Right renal cortex interstitium (tissue), 3 donors: ENCODE measurements around the gene CORO1C. TPM values are rescaled to one million over a fixed set of nuclear protein-coding genes. Genes with fewer than 3 reads are reported as not detected.

Source experiments
- polyA plus RNA-seq, 3 donors: library from polyadenylated mRNA; unstranded; fragments of 120-200 nt; gene quantifications; one replicate each; pipeline ENCODE4 v1.2.1, GENCODE V29; 2013; ENCODE audit not compliant: insufficient read length in 3 of 3

Gene CORO1C
- polyA plus RNA-seq, 3 donors, result 57.9 to 62.0 (median 58.3) TPM

Other genes with a start within 250 kb of the CORO1C start
- gene FICD, start 216.2 kb downstream of the CORO1C start, polyA plus RNA-seq, result 1 to 10 TPM; 3.4 to 4.1 (median 4.0) TPM
- gene SART3, start 170.3 kb downstream of the CORO1C start, polyA plus RNA-seq, result 10 to 100 TPM; 52.9 to 55.7 (median 54.9) TPM
- gene ISCU, start 168.9 kb downstream of the CORO1C start, polyA plus RNA-seq, result 100 to 1,000 TPM; 114 to 127 (median 120) TPM
- 10 to 100 TPM; 19.9 to 21.2 (median 20.1) TPM for gene TMEM119, start 133.4 kb downstream of the CORO1C start, polyA plus RNA-seq
- 1 to 10 TPM; 1.6 to 2.7 (median 1.7) TPM for gene SELPLG, start 97.6 kb downstream of the CORO1C start, polyA plus RNA-seq
- 10 to 100 TPM; 17.0 to 19.2 (median 18.5) TPM for gene SSH1, start 126.1 kb upstream of the CORO1C start, polyA plus RNA-seq
- gene DAO, start 148.6 kb upstream of the CORO1C start, polyA plus RNA-seq, result 1 to 10 TPM; 1.0 to 2.0 (median 1.1) TPM